NB4 (cell line): ENCODE measurements around the gene CDC42EP4.

Source experiments
- MYC ChIP-seq: IDR thresholded peaks from 2 replicates; pipeline ENCODE4 v1.6.1; 2011; ENCODE audit warnings: low read depth, low read length
- POLR2A ChIP-seq: IDR thresholded peaks from 2 replicates; pipeline ENCODE4 v1.6.1; 2011; ENCODE audit warnings: mild to moderate bottlenecking; ENCODE audit not compliant: insufficient read length; ENCODE audit errors: extremely low read depth
- TF ChIP-seq, protein P1 (sequence below): IDR thresholded peaks from one replicate; pipeline ENCODE4 v1.5.1; 2012; ENCODE audit warnings: low read depth, low read length
- TF ChIP-seq, protein P2 (sequence below): IDR thresholded peaks from 2 replicates; pipeline ENCODE4 v1.6.1; 2011; ENCODE audit warnings: low read depth, low read length

DNA sequence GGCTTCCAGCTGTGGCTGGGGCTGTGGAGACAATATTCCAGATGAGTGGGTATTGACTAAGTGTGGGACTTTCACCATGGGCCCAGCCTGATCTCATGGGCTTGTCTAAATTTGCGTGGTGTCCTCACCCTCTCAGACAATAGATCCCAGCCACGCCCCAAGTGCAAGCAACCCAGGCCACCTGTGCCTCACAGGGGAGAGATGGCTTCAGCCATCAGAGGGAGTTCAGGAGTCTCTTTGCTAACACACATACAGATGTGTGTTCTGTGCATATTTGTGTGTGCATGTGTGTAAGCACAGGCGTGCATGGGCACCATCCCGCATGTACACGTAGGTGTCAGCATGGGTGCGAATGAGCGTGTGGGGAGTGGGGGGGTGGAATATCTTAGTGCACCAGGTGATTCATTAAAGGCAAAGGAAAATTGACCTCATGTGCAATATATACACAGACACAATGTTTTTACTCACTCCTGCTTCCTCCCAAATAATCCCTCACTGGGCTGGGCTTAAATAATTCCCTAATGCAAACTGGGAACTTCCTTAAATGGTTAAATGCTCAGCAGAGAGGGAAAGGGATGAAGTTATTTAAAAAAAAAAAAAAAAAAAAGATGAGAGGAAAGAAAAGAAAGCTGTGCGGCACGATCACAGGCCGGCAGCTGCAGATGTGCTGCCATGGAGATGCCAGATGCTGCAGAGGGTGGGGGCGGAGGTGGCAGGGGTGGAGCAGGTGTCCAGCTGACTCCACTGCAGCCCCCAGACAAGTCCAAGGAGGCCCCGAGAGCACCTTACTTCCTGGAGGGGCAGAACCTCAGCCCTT, 24.0 kb upstream of the CDC42EP4 start:
- TF ChIP-seq, protein P1, sequence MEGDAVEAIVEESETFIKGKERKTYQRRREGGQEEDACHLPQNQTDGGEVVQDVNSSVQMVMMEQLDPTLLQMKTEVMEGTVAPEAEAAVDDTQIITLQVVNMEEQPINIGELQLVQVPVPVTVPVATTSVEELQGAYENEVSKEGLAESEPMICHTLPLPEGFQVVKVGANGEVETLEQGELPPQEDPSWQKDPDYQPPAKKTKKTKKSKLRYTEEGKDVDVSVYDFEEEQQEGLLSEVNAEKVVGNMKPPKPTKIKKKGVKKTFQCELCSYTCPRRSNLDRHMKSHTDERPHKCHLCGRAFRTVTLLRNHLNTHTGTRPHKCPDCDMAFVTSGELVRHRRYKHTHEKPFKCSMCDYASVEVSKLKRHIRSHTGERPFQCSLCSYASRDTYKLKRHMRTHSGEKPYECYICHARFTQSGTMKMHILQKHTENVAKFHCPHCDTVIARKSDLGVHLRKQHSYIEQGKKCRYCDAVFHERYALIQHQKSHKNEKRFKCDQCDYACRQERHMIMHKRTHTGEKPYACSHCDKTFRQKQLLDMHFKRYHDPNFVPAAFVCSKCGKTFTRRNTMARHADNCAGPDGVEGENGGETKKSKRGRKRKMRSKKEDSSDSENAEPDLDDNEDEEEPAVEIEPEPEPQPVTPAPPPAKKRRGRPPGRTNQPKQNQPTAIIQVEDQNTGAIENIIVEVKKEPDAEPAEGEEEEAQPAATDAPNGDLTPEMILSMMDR: no peak
- TF ChIP-seq POLR2A (no peak), MYC (no peak)
- TF ChIP-seq, protein P2, sequence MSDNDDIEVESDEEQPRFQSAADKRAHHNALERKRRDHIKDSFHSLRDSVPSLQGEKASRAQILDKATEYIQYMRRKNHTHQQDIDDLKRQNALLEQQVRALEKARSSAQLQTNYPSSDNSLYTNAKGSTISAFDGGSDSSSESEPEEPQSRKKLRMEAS: no peak
